Smooth muscle cell (in vitro differentiated cells): ENCODE measurements around the gene TMX1. TPM values are rescaled to one million over a fixed set of nuclear protein-coding genes. Genes with fewer than 3 reads are reported as not detected.

Source experiments
- polyA plus RNA-seq: library from polyadenylated mRNA; unstranded; fragments of >200 nt; fragmentation: Nextera tagmentation; extraction: Ambion mirVana; gene quantifications from 2 replicates; pipeline ENCODE4 v1.2.1, GENCODE V29; 2016
- small RNA-seq: library from RNA; depleted of rRNA; stranded (forward); fragments of <200 nt; gene quantifications from one replicate; pipeline ENCODE3, GENCODE V24; 2014
- total RNA-seq: library from RNA; depleted of rRNA; stranded (reverse); fragments of >200 nt; gene quantifications from 2 replicates; pipeline ENCODE4 v1.2.3, GENCODE V29; 2014

TMX1 gene
- total and polyA plus RNA-seq, 2 experiments from 2014 or later: 31.3 to 58.5 TPM

Small RNAs within 50 kb of the gene (small RNA-seq; reads per million reads assigned to genes)
- gene RF00019 (not detected), gene RF00156 (not detected)

Other genes starting within 250 kb of the TMX1 start
- gene TRIM9, start 145.1 kb upstream of the TMX1 start, total RNA-seq: 1.3 and 1.5 TPM in 2 replicates
- gene TRIM9, start 145.1 kb upstream of the TMX1 start, polyA plus RNA-seq: 0.19 and 0.57 TPM in 2 replicates